Stimulated activated CD8-positive, alpha-beta memory T cell treated with anti-CD3 and anti-CD28 coated beads, Interleukin-7, amount 100 ng/mL, for 24 hours (primary cell): Measurements from ENCODE around the gene DLST.
A peak's percentile ranks its signal among the peaks of the same experiment; 100 is the strongest.

Source experiments
- DNase-seq: peaks from one replicate; pipeline ENCODE4 v3.0.0-alpha.2; 2020; ENCODE audit warnings: low read depth

Gene DLST

DNA sequence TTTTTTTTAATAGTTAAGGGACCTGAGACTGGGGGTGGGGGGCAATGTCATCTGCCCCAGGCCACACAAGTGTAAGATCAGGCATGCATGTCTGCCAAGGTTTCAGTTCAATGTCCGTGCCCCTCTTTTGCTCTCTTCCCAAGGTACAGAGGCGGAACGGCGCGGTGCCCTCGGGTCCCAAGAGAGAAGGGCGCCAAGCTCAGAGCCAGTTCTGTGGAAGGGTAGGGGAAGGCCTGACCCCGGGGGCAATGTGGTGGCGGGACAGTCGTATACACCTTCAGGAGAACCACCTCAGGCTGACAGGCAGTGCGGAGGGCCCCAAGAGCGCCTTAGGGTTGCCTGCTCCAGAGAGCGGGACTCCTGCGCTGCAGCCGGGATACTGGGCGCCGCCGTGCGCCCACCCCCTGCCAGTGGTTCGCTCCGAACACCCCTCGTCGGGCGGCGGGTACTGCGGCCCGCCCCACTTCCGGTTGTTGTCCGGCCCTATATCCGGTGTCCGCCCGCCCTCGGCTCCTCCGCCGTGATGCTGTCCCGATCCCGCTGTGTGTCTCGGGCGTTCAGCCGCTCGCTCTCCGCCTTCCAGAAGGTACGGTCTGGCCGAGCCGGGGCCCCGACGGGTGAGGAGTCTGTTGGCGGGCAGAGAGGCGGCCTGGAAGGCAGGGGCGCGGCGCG, at the start of gene DLST:
TSS of gene DLST (plus strand) at position 486 of the 672 bp plus-strand sequence. CDS start at position 524, 38 bp downstream.
- peak; percentile 67 for DNase-seq

DNA sequence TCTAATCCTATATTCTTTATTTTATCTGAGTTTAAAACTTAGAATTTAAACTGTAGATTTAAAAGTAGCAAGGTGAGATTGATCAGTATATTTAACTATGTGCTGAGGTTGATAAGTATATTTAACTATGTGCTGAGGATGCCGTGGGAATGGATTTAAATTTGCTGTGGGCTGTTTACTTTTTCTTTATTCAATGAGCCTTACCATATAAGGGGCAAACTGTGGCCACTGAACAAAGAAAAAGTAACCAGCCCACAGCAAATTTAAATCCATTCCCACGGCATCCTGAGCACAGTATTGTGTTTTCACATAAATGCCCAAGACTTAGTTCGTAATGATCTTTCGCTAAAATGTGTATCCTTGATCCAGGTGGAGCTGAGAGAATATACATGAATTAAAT, 48.9 kb upstream of the DLST start:
- no peak for DNase-seq

DNA sequence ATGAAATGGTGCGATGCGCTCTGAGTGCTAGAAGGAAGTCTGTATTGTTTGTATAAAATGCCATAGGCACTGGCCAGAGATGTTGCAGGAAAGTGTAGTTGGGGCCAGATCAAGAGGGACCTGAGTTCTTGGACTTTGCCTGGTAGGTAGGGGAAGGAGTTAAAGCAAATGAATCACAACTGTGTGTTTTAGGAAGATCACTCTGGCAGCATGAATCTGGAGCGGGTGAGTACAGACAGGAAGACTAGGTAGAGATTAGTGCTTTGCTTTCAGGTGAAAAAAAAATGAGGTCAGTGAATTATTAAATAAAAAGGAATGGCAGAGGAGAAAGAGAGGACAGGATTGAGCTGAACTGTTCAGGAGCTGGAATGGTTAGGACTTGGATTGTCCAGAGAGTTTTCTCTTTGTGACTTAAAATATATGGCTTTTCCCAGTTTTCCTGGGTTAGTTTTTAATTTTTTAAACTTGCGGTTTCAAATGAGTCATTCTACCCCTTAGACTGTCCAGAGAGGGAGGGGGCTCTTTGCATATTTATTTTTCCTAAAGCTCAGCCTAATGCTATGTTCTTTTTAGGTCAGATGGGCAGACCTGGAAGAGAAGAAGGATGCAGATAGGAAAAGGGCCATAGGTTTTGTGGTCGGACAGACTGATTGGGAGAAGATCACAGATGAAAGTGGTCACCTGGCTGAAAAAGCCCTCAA, 46.9 kb upstream of the DLST start:
- no peak for DNase-seq

- no peak for DNase-seq
These were observed 46.0 kb upstream of the DLST start for GRCh38 chr14:74835645-74836250.

- DNase-seq, result no peak
These were observed 45.3 kb upstream of the DLST start for GRCh38 chr14:74836251-74836960.

- no peak for DNase-seq
These were observed 43.5 kb upstream of the DLST start for GRCh38 chr14:74838166-74838565.

GRCh38 chr14:74840603-74841030, 41.1 kb upstream of the DLST start:
- DNase-seq, result no peak

DNA sequence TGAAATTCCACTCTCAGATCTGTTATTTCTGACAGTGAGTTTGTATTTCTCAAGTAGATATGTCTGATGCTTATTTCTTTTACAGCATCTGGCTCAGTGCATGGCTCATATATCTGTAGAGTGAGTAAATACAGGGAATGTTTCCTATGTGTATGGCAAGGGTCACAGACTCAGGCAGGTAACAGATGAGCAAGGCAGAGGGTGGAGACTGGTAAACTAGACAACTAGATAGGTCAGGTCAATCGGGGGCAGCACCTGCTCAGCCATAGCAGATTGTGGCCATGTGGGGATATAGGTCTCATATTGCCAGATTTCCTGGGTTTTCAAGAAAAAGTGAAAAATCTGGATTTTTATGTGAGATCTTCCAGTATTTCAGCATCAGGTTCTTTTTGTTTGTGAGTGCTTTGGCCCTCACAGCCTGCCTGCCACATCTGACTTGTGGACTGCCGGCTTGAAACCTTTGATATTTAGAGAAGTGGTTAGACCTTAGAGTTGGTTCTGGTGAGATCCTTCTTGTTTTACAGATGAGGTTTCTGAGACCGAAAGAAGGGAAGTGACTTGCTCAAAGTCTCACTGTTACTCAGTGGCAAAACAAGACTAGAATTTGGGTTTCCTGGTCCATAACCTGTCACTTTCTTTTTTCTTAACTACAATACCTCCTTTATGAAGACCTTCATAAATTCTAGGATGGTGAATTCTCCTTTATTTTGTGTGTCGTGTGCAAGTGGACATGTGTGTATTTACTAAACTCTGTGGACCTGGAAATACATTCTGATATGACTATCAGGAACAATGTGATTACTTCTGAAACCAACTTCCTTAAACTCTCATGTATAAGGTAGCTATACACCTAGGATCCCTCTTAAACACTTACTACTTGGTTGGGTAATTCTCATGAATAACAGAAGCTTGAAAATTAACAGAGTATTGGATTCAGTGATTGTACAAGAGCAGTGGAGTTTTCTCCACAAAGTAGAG, 40.2 kb upstream of the DLST start:
- no peak for DNase-seq

- DNase-seq, result no peak
These were observed 38.1 kb upstream of the DLST start for GRCh38 chr14:74843653-74844052.

- no peak for DNase-seq
These were observed 35.5 kb upstream of the DLST start for GRCh38 chr14:74846168-74846567.

- DNase-seq, result no peak
These were observed 34.6 kb upstream of the DLST start for GRCh38 chr14:74846968-74847665.

DNA sequence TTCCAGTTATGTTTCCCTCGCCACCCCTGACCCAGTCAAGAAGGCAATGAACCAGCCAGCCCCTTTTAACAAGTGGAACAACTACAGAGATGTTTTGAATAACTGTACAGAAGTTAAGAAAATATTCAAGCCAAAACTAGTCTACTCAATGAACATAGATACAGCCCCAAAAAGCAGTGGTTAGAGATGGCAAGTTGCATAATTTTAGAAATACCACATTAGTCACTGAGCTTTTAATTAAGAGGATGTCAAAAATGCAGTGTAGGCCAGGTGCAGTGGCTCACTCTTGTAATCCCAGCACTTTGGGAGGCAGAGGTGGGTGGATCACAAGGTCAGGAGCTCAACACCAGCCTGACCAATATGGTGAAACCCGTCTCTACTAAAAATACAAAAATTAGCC, 32.9 kb upstream of the DLST start:
- no peak for DNase-seq

DNA sequence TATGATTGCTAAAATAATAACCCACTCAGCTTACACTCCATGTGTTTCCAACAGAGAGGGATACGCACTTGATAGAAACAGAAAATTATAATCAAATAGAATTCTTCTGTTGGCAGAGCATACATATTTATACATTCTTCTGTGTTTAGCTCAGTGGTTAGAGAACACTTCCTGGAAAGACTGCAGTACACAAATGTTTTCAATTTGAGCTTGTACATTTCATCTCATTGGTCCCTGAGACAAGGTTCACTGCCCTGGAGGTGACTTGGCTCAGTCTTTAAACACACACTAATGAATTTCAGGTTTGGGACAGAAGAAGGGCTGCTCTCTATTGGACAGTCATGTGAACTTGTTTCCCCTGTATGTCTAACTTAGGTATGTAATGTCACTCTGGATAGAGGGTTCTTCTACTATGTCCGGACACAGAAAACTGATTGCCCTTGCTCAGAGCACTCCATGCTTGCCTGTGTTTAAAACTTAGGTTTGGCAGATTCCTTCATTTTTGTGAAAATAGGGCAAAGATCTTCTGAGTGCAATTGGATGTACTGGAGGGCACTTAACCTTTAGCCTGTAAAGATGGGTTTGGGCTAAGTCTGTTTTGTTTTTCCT, 28.7 kb upstream of the DLST start:
- no peak for DNase-seq

DNA sequence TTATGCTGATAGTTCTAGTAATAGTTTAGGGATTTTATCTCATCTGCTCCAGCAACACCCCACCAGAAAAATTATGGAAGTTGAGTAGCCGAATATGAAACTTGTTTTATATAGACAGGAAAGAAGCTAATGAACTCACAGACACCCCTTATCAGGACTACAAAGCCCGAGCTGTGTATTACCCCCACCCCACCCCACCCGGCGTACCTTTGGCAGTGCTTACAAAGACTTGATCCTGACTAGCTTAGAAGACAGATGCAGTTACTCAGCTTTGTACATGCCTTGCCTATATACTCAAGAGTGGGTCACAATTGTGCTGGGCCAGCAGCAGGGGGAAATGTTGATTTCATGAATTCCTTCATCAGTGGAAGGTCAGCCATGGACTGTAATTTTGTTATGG, 28.1 kb upstream of the DLST start:
- no peak for DNase-seq

DNA sequence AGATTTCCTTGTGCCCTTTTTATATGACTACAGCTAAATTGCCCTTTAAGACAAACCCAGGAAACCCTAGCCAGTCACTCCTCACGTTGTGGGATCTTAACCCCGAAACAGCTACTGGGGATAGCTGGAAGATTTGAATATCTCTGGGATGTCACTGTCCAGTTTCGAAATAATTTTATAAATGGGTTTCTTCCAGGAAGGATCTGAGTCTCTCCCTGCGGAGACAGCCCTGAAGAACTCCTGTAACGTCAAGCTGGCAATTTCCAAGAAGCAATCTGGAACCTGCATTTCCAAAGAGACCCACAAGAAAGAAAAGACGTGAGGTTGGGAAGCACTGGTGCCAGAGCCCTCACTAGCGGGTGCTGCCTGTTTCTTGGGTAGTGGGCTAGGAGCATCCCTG, 26.7 kb upstream of the DLST start:
- no peak for DNase-seq

DNA sequence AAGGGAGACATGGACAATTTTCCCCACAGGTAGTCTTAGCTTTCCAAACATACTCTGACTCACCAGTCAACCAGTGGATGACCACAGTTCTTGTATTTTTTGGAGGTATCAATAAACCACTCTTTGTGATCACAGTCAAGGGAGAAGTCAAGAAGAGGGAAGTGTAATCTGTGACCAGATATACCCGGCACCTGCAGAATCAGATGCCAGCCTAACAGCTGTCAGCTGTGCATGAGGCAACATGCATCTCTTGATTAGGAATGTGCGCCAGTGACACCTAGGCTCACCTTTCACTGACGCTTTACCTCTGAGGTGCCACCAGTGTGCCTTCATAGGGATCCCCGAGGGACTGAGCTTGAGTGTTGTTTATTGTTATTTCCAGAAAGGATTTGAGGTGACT, 25.8 kb upstream of the DLST start:
- DNase-seq, result no peak

GRCh38 chr14:74856366-74856765, 25.4 kb upstream of the DLST start:
- DNase-seq, result no peak

GRCh38 chr14:74858022-74858421, 23.7 kb upstream of the DLST start:
- no peak for DNase-seq

- no peak for DNase-seq
These were observed 21.8 kb upstream of the DLST start for GRCh38 chr14:74859757-74860552.
